Heart left ventricle (tissue), 13 donors: ENCODE measurements around the gene CENPS.

Experiments
- CTCF ChIP-seq, 12 donors: fragments of 200-600 bp; sonication (generic) in 4 of 12; IDR thresholded peaks; one replicate each; pipeline versions ENCODE4 v1.5.0 to v1.8.0; 2018 to 2022; ENCODE audit warnings: antibody characterized with exemption in 12 of 12, mild to moderate bottlenecking in 5 of 12
- POLR2A ChIP-seq, 2 donors: fragments of 450-650 bp; IDR thresholded peaks; one replicate each; pipeline ENCODE4 v1.6.1; 2017; ENCODE audit warnings: antibody characterized with exemption in 2 of 2, mild to moderate bottlenecking in 2 of 2, moderate library complexity in 2 of 2
- donor health status: ischemic (EF 13 %, LVEDD 7.1; RV severe dilation, severe dysfunction).
- donor health status: DM: no; HTN: yes; CAD: no.
- donor health status: DM: no; HTN: no; CAD: no.
- donor health status: ischemic (EF 25% LVEDD 6.9; RV normal size, moderate dysfunction).
- donor health status: ischemic (EF 25% LVEDD 5.7; RV mildly dilated, moderate dysfunction).
- donor health status: ischemic (EF 35%, LVEDD 5.7; RV mildly dilated, moderate dysfunction).
- donor health status: nonischemic (EF 11% LVEDD 7.7; RV severe dilation, severe dysfunction).
- donor health status: DM: yes; HTN: yes; CAD: no.
- donor health status: PGD.
- donor health status: ischemic (EF 29% LVEDD 5.4; RV normal size, mild dysfunction).
- donor health status: nonischemic (EF 23%, LVEDD 6.1; RV moderate dilation, normal function).

GRCh38 chr1:10473145-10473765, 43.0 kb downstream of the CENPS start:
- no peak for TF ChIP-seq CTCF (IDR thresholded peaks at IDR 0.05)
- no peak for TF ChIP-seq POLR2A (IDR thresholded peaks at IDR 0.05)
